MM.1S (cell line): Measurements from ENCODE around the gene WDR82.

Experiments
- DNase-seq: peaks from one replicate; pipeline ENCODE4 v3.0.0-alpha.2; 2015
- H2AFZ ChIP-seq: fragments of 300-600 bp; sonication (generic); 2 replicates; pipeline ENCODE4 v1.6.0; 2016; ENCODE audit warnings: antibody characterized with exemption, low read length
- H3F3A ChIP-seq: fragments of 300-600 bp; sonication (generic); 2 replicates; pipeline ENCODE4 v1.6.1; 2016; ENCODE audit warnings: mild to moderate bottlenecking, antibody characterized with exemption, low read length, moderate library complexity, mixed read lengths; ENCODE audit not compliant: insufficient read depth
- H3K27ac ChIP-seq: fragments of 300-600 bp; sonication (generic); 2 replicates; pipeline ENCODE4 v1.5.1; 2016; ENCODE audit warnings: mild to moderate bottlenecking, low read length
- H3K27me3 ChIP-seq: fragments of 300-600 bp; sonication (generic); replicated peaks from 2 replicates; pipeline ENCODE4 v1.6.0; 2016; ENCODE audit warnings: low read length; ENCODE audit not compliant: insufficient read depth
- H3K36me3 ChIP-seq: fragments of 300-600 bp; sonication (generic); replicated peaks from 2 replicates; pipeline ENCODE4 v1.6.1; 2016; ENCODE audit warnings: mild to moderate bottlenecking, low read length, mixed read lengths; ENCODE audit not compliant: insufficient read depth
- H3K4me1 ChIP-seq: fragments of 300-600 bp; sonication (generic); 2 replicates; pipeline ENCODE4 v1.6.1; 2016; ENCODE audit warnings: low read length, mixed read lengths
- H3K4me2 ChIP-seq: fragments of 300-600 bp; sonication (generic); 2 replicates; pipeline ENCODE4 v1.6.0; 2016; ENCODE audit warnings: low read depth, low read length
- H3K4me3 ChIP-seq: fragments of 300-600 bp; sonication (generic); 2 replicates; pipeline ENCODE4 v1.5.1; 2016; ENCODE audit warnings: low read length, mixed read lengths
- H3K79me2 ChIP-seq: fragments of 300-600 bp; sonication (generic); 2 replicates; pipeline ENCODE4 v1.6.1; 2016; ENCODE audit warnings: mixed run types, low read length, mixed read lengths
- H3K9ac ChIP-seq: fragments of 300-600 bp; sonication (generic); 2 replicates; pipeline ENCODE4 v1.6.1; 2016; ENCODE audit warnings: low read length, mixed read lengths
- H3K9me2 ChIP-seq: fragments of 300-600 bp; sonication (generic); replicated peaks from 2 replicates; pipeline ENCODE4 v1.6.1; 2016; ENCODE audit warnings: mild to moderate bottlenecking, low read length, mixed read lengths; ENCODE audit not compliant: insufficient read depth
- H3K9me3 ChIP-seq: fragments of 300-600 bp; sonication (generic); replicated peaks from 2 replicates; pipeline ENCODE4 v1.6.1; 2016; ENCODE audit warnings: mild to moderate bottlenecking, low read length, mixed read lengths; ENCODE audit not compliant: insufficient read depth
- H4K20me1 ChIP-seq: fragments of 300-600 bp; sonication (generic); 2 replicates; pipeline ENCODE4 v1.6.1; 2016; ENCODE audit warnings: mild to moderate bottlenecking, low read length, moderate library complexity, mixed read lengths; ENCODE audit not compliant: insufficient read depth
- CTCF ChIP-seq: fragments of 300-600 bp; sonication (generic); IDR thresholded peaks from 2 replicates; pipeline ENCODE4 v1.5.1; 2016; ENCODE audit warnings: antibody characterized with exemption, low read length, mixed read lengths
- EZH2 ChIP-seq: fragments of 300-600 bp; sonication (generic); optimal IDR thresholded peaks from 2 replicates; pipeline ENCODE3; 2017; ENCODE audit warnings: low read depth, mild to moderate bottlenecking, antibody characterized with exemption, low read length, mixed read lengths
- EZH2phosphoT487 ChIP-seq: fragments of 300-600 bp; sonication (generic); IDR thresholded peaks from 2 replicates; pipeline ENCODE4 v1.6.1; 2018; ENCODE audit warnings: antibody characterized with exemption, low read length

WDR82 gene

GRCh38 chr3:52291508-52292181 lies 13.2 kb upstream of the WDR82 start:
- Histone ChIP-seq H3K9me2 (no peaks in the 10 kb centered on the region), H3K27ac (no peak overlapping the region), H3K79me2 (peaks cover 20% of the 10 kb centered on the region), H3K4me2 (no peak overlapping the region), H3F3A (peaks cover 14% of the 10 kb centered on the region; the same call in 1 of the 2 replicates), H3K9ac (no peak overlapping the region), H3K4me1 (peaks cover 10% of the 10 kb centered on the region; the same call in 1 of the 2 replicates), H3K36me3 (no peaks in the 10 kb centered on the region), H3K9me3 (no peaks in the 10 kb centered on the region), H3K4me3 (no peak overlapping the region), H3K27me3 (no peaks in the 10 kb centered on the region), H2AFZ (no peak overlapping the region), H4K20me1 (no peaks in the 10 kb centered on the region; the same call in 1 of the 2 replicates)
- DNase-seq = no peak
- no peak for TF ChIP-seq EZH2phosphoT487
- TF ChIP-seq CTCF = peak; percentile 58
- TF ChIP-seq EZH2 = no peak

GRCh38 chr3:52290596-52291507 lies 12.4 kb upstream of the WDR82 start:
- H3K4me3 ChIP-seq = no peak overlapping the region
- H3K4me1 ChIP-seq = peaks cover 10% of the 10 kb centered on the region; the same call in 1 of the 2 replicates
- no peaks in the 10 kb centered on the region; the same call in 1 of the 2 replicates for H4K20me1 ChIP-seq
- TF ChIP-seq CTCF = no peak
- no peak for TF ChIP-seq EZH2phosphoT487
- no peak for TF ChIP-seq EZH2
- peaks cover 20% of the 10 kb centered on the region for H3K79me2 ChIP-seq
- no peaks in the 10 kb centered on the region for H3K9me3 ChIP-seq
- H3K9ac ChIP-seq = no peak overlapping the region
- no peak overlapping the region for H3K4me2 ChIP-seq
- no peaks in the 10 kb centered on the region for H3K9me2 ChIP-seq
- H2AFZ ChIP-seq = no peak overlapping the region
- H3K27ac ChIP-seq = no peak overlapping the region
- DNase-seq = no peak
- peaks cover 14% of the 10 kb centered on the region; the same call in 1 of the 2 replicates for H3F3A ChIP-seq
- no peaks in the 10 kb centered on the region for H3K27me3 ChIP-seq
- H3K36me3 ChIP-seq = no peaks in the 10 kb centered on the region

- TF ChIP-seq EZH2phosphoT487 (no peak), CTCF (no peak), EZH2 (no peak)
- Histone ChIP-seq H3F3A (peaks cover 14% of the 10 kb centered on the region; the same call in 1 of the 2 replicates), H3K4me2 (no peak overlapping the region), H3K79me2 (peaks cover 20% of the 10 kb centered on the region), H3K4me3 (no peak overlapping the region), H3K4me1 (peaks cover 10% of the 10 kb centered on the region; the same call in 1 of the 2 replicates), H3K9me3 (no peaks in the 10 kb centered on the region), H4K20me1 (no peaks in the 10 kb centered on the region), H3K36me3 (no peaks in the 10 kb centered on the region), H3K9me2 (no peaks in the 10 kb centered on the region), H3K27ac (no peak overlapping the region), H3K9ac (no peak overlapping the region), H3K27me3 (no peaks in the 10 kb centered on the region), H2AFZ (no peak overlapping the region)
- no peak for DNase-seq
Measured at GRCh38 chr3:52289747-52290595, 11.5 kb upstream of the WDR82 start.
